ENCODE data around the gene HEATR9.

HEATR9 gene

GRCh38 chr17:35894206-35894605, 25.5 kb upstream of the HEATR9 start:
- DNase-seq, result no peak

DNA sequence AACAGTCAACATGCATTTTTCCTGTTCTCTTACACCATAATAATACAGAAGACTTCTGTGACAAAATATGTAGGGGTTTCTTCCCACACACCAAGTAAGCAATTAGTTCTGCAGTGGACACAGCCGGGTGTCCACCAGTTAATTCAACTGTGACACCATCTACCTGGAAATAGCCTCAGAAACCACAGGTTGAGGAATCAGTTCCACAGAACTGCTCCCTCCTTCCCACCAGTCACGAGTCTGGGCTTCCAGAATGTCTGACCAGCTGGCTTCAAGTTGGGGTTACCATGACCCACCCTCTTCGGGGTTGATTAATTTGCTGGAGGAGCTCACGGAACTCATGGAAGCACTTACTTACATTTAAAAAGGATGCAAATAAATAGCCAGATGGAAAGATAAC, 25.1 kb upstream of the HEATR9 start:
- DNase-seq, result no peak

DNA sequence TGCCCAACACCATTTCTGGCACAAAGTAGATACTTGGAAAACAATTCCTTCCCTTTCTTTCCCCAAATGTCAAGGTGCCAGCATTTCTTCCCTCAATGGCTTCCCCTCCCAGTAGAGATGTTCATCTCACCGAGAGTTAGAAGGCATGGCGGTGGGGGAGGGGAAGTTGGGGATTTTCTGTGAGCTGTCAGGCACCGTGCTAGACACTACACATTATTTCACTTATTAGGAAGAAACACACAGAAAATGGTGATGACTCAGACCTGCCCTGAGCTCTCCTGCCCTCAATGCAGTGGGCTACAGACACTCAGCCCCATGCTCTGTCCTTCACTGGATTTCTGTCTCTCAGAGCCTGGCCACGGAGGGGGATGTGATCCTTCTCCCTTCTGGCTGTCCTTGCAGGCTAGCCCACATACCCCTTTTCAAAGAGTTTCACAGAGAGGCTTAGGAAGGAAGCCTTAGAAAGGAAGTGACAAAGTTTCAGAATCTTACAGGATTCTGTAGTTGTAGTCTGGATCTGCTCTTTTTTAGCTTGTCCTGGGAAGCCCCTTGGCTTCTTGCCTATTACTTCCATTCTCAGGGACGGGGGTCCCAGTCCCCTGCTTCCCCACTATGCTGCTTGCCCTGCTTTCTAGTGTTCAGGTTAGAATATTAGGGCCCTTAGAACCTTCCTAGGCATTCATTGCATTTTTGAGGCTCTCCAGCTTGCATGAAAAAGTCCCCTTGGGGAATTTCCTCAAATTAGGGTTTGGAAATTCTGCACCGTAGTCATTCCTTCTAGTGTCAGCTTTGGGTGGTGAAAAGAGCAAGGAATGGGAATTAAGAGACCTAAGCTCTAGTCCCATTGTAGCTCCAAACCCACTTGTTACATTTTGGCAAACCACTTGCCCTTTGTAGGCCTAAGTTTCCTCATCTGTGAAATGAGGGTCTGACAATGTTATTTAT, 23.7 kb upstream of the HEATR9 start:
- DNase-seq, result peak; percentile 80

DNA sequence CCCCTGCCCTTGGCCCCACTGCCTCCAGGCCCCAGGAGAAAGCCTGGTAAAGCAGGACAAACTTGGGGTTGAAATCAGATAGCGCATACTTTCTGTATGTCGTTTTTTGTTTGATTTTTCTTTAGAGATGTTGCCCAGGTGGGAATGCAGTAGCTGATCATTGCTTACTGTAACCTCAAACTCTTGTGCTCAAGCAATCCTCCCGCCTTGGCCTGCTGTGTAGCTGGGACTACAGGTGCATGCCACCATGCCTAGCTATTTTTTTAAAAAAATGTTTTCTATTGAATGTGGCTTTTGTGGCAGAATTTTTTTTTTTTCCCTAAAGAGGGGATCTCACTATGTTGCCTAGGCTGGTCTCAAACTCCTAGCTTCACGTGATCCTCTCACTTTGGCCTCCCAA, 22.6 kb upstream of the HEATR9 start:
- no peak for DNase-seq

- DNase-seq, result peak; percentile 66
Observed at GRCh38 chr17:35890774-35891155, 22.1 kb upstream of the HEATR9 start.

GRCh38 chr17:35889818-35890773, 21.4 kb upstream of the HEATR9 start:
- no peak for DNase-seq

DNA sequence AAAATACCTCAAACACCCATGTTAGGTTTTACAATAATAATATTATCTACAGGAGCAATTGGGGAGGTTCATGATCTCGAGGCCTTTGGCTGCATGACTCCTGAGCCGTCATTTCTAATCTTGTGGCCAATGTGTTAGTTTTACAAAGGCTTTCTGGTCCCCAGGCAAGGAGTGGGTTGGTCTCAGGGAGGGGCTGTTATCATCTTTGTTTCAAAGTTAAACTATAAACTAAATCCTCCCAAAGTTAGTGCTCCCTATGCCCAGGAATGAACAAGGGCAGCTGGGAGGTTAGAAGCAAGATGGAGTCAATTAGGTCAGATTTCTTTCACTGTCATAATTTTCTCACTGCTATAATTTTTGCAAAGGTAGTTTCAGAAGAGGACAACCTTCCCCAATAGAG, 20.6 kb upstream of the HEATR9 start:
- DNase-seq, result no peak

DNA sequence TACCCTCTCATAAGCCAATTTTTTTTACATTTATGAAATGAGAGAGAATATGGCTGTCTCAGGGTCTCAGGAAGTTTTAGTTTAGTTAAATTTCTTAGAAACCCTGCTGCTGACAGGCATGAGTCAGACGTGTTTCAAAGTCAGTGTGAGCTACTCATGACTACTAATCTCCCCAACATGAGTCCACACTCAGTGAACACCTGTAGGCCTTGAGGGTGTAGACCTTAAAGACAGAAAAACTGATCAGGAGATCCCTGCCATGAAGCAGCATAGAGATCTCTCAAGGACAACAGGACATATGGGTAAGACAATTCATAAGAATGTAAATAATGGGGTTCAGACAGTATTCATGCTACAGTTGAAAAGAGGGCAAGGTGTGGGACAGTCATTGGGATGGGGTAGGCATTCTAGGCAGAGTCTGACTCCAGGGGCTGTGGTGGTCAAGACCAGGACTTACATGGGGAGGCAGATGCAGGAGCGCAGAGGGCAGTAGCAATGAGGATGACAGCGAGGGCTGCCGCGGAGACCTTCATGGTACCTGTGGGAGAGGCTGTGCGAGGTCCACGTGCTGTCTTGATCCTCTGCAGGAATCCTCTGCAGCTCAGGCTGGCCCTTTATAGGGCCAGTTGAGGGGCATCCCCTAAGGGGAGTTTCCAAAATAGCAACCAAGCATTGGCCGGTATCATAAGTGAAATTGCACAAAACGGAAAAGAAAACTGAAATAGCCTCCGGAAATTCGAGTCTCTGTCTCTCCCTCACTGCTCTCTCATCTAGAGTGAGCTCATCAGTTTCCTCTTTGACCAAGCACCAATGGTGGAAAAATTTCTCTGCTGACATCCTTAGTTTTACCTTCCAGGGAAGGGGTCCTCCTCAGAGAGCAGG, 11.3 kb upstream of the HEATR9 start, which contains the start of gene CCL5:
Gene CCL5, minus strand, starts transcription at position 588 of the 882 bp plus-strand sequence.
- DNase-seq, result peak; percentile 74

GRCh38 chr17:35878361-35878760, 9.7 kb upstream of the HEATR9 start:
- no peak for DNase-seq

DNA sequence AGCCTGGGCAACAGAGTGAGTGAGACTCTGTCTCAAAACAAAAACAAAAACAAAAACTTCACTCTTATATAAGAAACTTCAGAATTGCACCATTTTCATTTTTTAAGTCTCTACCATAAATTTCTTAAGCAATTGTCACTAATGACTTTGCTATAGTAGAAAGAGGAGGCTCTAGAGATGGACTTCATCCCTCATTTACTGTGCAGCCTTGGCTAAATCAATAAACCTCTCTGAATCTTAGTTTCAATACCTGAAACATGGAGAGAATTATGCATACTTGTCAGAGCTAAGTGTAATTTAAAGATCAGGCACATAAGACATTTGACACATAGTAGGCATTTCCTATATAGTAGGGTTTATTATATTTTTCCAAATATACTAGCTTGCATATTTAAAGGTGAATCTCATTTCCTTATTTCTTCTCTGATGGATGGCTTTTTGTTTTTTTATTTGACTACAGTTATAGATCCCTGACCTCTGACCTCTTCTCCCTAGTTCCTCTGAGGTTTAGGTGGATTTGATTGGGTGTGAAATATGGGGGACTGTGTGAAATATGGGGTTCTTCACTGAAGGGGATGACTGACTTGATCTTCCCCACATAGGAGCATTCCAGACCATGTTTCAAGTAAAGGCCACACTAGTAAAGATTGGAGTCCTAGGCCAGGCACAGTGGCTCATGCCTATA, 8.8 kb upstream of the HEATR9 start:
- no peak for DNase-seq

- no peak for DNase-seq
Observed at GRCh38 chr17:35876534-35876933, 7.8 kb upstream of the HEATR9 start.

GRCh38 chr17:35875800-35876139, 7.1 kb upstream of the HEATR9 start:
- DNase-seq, result no peak

DNA sequence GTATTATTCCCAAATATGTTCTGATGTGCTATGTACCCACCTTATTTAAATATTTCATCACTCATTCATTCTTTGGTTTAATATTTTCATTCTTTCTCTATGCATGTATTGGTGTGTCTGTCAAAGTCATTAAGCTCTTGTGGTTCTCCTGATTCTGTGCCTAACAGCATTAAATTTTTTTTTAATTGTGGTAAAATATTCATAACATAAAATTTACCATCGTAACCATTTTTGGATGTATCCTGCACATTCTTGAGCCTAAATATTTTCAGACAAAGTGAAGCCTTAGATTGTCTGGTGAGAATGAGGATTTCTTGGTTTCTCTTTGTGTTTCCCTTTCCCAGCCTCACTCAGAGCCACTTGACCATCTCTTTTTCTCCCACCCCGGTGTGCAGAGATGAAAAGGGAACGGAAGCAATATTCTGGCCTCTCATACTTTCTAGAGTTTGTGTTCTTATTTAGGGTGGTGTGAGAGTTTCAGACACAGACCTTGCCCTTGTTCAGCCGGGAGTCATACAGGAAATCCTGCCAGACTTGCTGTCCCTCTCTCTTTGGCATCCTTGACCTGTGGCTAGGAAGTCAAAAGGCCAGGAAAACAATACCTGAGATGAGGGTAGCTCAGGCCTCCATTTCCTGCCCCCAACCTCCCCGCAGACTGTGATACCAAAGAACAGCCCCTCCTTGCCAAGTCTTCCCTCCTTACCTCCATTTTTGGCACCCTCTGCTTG, 6.5 kb upstream of the HEATR9 start:
- no peak for DNase-seq

DNA sequence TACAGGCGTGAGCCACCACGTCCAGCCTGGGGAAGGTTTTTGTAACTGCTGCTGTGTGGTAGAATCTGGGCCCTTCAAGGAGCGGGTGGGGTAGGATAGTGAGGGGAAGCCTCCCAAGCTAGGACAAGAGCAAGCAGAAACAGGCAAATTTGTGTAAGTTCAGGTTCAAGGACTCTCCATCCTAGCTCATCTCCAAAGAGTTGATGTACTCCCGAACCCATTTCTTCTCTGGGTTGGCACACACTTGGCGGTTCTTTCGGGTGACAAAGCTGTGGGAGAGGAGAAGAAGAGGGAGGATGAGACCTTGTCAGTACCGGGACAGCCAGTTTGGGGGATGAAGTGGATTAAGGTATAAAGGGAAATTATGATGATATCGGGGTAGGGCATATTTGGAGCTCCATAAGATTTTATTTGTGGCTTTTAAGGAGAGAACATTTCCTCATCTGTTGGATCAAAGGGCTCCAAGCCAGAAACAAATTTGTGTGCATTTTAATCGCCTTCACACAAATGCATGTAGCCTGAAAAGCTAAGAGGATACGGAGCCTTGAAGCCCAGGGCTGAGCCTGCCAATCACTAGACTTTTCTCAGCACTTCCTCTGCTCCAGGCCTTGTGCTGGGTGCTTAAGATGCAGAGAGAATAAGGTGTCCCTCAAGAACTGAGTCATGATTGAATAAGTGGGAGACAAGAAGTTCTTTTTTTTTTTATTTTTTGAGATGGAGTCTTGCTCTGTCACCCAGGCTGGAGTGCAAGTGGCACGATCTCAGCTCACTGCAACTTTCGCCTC, 3.7 kb upstream of the HEATR9 start:
- DNase-seq, result no peak

GRCh38 chr17:35870906-35871819, 2.5 kb upstream of the HEATR9 start:
- DNase-seq, result no peak

- no peak for DNase-seq
Observed at GRCh38 chr17:35867574-35867973, 1.1 kb downstream of the HEATR9 start.

DNA sequence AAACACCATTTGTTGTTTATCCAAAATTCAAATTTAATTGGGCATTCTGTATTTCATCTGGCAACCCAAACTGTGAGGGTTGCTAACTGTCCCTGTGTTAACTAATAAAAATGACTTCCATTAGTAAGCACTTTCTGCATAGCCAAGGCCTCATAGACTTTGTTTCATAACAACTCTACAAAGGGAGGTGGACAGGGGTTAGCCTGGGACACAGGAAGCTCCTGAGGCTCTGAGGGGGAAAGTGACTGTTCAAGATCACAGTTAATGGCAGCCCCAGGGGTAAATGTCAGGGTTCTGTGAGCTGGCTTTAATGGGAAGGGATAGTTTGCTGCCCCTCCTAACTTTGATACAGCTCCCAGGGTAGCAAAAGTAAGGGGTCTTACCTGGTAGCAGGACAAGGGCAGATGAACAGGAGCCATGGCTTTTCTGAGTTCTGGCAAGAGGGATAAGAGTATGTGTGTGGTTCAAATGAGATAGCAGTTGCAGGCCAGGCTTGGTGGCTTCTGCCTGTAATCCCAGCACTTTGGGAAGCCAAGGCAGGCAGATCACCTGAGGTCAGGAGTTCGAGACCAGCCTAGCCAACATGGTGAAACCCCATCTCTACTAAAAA, 2.2 kb downstream of the HEATR9 start:
- DNase-seq, result no peak

- DNase-seq, result no peak
Observed at GRCh38 chr17:35865412-35866340, 3.0 kb downstream of the HEATR9 start.

All from activated effector memory CD4-positive, alpha-beta T cell treated with anti-CD3 and anti-CD28 coated beads, Interleukin-2, amount 50 U/mL, for 16 hours (primary cell).